Urothelium cell line (cell line): ENCODE results near the gene TPRG1L.
"Not testable (repeated sequence)": the region's sequence is repeated elsewhere in the genome, so short reads cannot be mapped to it uniquely, and the experiment has no call there.

ENCODE experiments used
- DNase-seq: peaks from one replicate; pipeline ENCODE4 v3.0.0; 2011; ENCODE audit warnings: low spot score, mixed read lengths
- FAIRE-seq: peaks from 2 replicates; lab custom pipeline; 2011; peaks lifted over from hg19 to GRCh38; lab: Jason Lieb, UNC

Gene TPRG1L

GRCh38 chr1:3607703-3608065, 17.1 kb upstream of the TPRG1L start:
- no peak for DNase-seq
- no peak for FAIRE-seq

- no peak for DNase-seq
- FAIRE-seq, result no peak
Measured at GRCh38 chr1:3608154-3608553, 16.7 kb upstream of the TPRG1L start.

- FAIRE-seq (no peak), DNase-seq (no peak)
Measured at GRCh38 chr1:3609016-3609768, 15.6 kb upstream of the TPRG1L start.

- DNase-seq (no peak), FAIRE-seq (no peak)
Measured at GRCh38 chr1:3609769-3610526, 14.9 kb upstream of the TPRG1L start.

GRCh38 chr1:3610527-3611169, 14.2 kb upstream of the TPRG1L start:
- DNase-seq, result no peak
- no peak for FAIRE-seq

GRCh38 chr1:3611170-3612019, 13.4 kb upstream of the TPRG1L start, which contains the start of gene MEGF6:
MEGF6 (minus strand) TSS chr1:3611508; CDS start chr1:3611268, 240 bp downstream.
- no peak for DNase-seq
- no peak for FAIRE-seq

GRCh38 chr1:3612123-3612522, 12.7 kb upstream of the TPRG1L start:
- FAIRE-seq (no peak), DNase-seq (no peak)

- DNase-seq (peak; percentile 23), FAIRE-seq (no peak)
Measured at GRCh38 chr1:3614755-3615742, 9.8 kb upstream of the TPRG1L start.

GRCh38 chr1:3616861-3617260, 8.0 kb upstream of the TPRG1L start:
- DNase-seq (no peak), FAIRE-seq (no peak)

- DNase-seq (no peak), FAIRE-seq (no peak)
Measured at GRCh38 chr1:3617806-3618345, 6.9 kb upstream of the TPRG1L start.

GRCh38 chr1:3618531-3618880, 6.3 kb upstream of the TPRG1L start:
- no peak for FAIRE-seq

GRCh38 chr1:3618881-3619671, 5.7 kb upstream of the TPRG1L start:
- no peak for FAIRE-seq
- DNase-seq, result peak; percentile 59

More at GRCh38 chr1:3618531-3618880, 6.3 kb upstream of the TPRG1L start:
- DNase-seq, result no peak

GRCh38 chr1:3620708-3621107, 4.1 kb upstream of the TPRG1L start:
- DNase-seq (no peak), FAIRE-seq (no peak)

GRCh38 chr1:3621151-3621671, 3.6 kb upstream of the TPRG1L start:
- not testable (repeated sequence) for FAIRE-seq, DNase-seq

- not testable (repeated sequence) for FAIRE-seq
Measured at GRCh38 chr1:3622102-3622501, 2.7 kb upstream of the TPRG1L start.

GRCh38 chr1:3623441-3624199, 1.2 kb upstream of the TPRG1L start:
- no peak for DNase-seq
- no peak for FAIRE-seq

More at GRCh38 chr1:3622102-3622501, 2.7 kb upstream of the TPRG1L start:
- DNase-seq, result not testable (repeated sequence)

- DNase-seq, result no peak
- FAIRE-seq, result no peak
Measured at GRCh38 chr1:3625151-3625907, 514 bp downstream of the TPRG1L start.
